GM13976 (cell line): ENCODE results near the gene CACNA1A.

Source experiments
- DNase-seq: peaks from one replicate; pipeline ENCODE4 v3.0.0; 2012; ENCODE audit warnings: low spot score
- in situ Hi-C: fragments of 300-500 bp; cut with MboI; formaldehyde crosslinking; loops from one replicate; pipeline ENCODE4 v1.12.0; 2022; ENCODE audit warnings: low sequenced_read_pairs, mixed read lengths, inconsistent platforms; ENCODE audit not compliant: unreplicated experiment
- TF ChIP-seq, protein P1 (sequence below): IDR thresholded peaks from 2 replicates; pipeline ENCODE4 v1.5.1; 2012; ENCODE audit warnings: borderline replicate concordance, mild to moderate bottlenecking; ENCODE audit not compliant: insufficient read depth; ENCODE audit errors: extremely low read depth, missing control alignments, control extremely low read depth

Gene CACNA1A

GRCh38 chr19:13521066-13521465 is 14.8 kb upstream of the CACNA1A start:
- TF ChIP-seq, protein P1, sequence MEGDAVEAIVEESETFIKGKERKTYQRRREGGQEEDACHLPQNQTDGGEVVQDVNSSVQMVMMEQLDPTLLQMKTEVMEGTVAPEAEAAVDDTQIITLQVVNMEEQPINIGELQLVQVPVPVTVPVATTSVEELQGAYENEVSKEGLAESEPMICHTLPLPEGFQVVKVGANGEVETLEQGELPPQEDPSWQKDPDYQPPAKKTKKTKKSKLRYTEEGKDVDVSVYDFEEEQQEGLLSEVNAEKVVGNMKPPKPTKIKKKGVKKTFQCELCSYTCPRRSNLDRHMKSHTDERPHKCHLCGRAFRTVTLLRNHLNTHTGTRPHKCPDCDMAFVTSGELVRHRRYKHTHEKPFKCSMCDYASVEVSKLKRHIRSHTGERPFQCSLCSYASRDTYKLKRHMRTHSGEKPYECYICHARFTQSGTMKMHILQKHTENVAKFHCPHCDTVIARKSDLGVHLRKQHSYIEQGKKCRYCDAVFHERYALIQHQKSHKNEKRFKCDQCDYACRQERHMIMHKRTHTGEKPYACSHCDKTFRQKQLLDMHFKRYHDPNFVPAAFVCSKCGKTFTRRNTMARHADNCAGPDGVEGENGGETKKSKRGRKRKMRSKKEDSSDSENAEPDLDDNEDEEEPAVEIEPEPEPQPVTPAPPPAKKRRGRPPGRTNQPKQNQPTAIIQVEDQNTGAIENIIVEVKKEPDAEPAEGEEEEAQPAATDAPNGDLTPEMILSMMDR, result no peak
- in situ Hi-C loops, result no loop called here
- no peak for DNase-seq

DNA sequence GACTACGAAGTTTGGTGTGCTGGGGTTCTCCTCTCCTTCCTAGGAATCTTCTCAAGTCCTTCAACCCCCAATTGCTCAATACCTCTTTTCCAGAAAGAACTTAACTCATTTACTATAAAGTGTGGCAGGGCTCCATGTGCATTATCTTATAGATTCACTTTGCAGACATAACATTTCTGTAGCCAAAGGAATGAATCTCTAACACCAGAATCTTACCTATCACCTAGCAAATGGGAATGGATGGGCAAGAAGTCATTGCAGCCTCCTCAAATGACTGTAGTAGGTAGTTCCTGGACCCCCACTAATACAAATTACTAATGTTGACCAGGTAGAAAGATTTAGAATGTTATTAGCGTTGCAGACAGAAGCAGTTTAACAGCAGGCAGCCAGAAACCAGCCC is 5.7 kb upstream of the CACNA1A start:
- TF ChIP-seq, protein P1, result no peak
- in situ Hi-C loops, result no loop called here
- DNase-seq, result no peak

DNA sequence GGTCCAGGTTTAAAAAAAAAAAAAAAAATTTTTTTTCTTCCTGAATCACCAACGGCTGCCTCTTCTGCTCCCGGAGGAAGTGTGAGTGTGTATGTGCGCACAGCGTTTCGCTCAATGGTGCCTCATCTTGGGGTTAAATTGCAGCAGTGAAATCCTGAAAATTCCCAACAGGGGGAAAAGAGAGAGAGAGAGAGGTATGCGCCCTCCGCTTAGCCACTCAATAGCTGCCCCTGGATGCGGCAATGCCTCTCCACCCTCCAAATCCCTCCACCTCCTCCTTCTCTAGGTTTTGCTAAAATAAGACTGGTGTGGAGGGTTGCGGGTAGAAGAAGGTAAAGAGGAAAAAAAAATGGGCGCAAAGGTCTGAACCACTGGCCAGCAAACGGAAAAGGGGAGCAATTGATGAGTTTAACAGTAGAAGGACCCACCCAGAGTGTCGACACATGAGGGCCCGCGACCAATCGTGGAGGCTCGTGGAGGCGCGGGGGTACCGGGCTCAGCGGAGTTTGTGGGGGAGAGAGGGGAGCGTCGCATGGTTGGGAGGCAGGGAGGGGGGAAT is 853 bp upstream of the CACNA1A start:
- in situ Hi-C loops, result no loop called here
- TF ChIP-seq, protein P1, result no peak

GRCh38 chr19:13505761-13506470 is 363 bp downstream of the CACNA1A start:
- peak; percentile 47 for DNase-seq
- TF ChIP-seq, protein P1, result no peak
- in situ Hi-C loops, result no loop called here

More for the DNA sequence above, 853 bp upstream of the CACNA1A start:
- DNase-seq, result no peak

DNA sequence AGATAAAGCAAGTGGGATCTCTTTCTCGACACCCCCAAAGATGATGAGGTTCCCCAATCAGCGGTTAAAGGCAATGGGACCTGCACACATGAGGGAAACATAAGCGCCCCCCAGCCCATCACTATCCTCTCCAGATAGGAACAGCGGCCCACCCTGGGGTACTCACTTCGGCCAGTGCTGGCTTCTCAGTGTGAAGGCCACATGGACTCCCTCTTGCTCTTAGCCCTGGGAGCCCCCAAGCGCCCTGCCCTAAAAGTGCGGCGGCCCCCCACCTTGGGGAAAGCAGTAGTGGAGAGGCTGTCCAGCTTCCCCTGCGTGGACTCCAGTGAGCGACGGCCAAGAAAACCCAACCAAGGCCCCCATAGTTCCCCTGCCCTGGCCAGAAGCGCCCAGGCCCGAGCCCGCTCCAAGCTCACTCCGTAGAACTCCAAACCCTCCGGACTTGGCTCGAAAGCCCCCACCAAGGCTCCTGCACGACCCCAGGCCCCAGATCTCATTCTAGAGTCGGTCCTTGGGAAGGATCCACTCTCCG is 1.0 kb downstream of the CACNA1A start:
- in situ Hi-C loops, result no loop called here
- no peak for DNase-seq
- TF ChIP-seq, protein P1, result no peak

DNA sequence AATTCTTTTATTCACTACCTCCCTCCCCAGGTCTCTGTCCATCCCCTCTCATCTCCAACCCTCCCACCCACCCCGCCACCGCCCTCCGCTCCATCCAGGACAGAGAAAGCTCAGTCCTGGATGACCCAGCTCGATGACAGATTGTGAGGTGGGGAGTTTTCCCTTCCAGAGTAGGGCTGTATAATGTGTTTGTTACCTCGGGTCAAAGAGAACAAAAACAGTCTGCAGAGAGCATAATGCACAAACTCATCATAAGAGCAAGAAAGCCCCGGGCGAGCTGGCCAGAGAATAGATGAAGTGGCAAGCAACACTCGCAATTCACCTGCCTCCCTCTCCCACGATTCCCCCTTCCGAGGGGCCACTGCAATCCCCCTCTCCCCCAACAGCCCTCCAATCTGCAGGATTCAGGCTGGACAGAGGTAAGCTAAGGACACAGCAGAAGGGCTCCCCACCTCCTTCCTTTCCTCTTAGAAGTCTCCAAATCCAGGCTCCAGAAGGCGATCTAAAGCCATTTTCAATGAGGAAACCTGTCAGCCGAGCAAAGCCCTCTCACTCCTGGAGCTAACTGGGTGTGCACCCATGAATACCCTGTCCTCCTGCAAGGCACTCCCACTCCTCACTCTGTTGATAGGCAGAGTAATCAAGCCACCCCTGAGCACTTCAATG is 2.6 kb downstream of the CACNA1A start:
- no peak for DNase-seq
- in situ Hi-C loops, result no loop called here
- TF ChIP-seq, protein P1, result no peak
